GM18873 (cell line): ENCODE results near the gene FAF2.
"Not testable (repeated sequence)": the region's sequence is repeated elsewhere in the genome, so short reads cannot be mapped to it uniquely, and the experiment has no call there.

Experiments used
- ATAC-seq: cut with Tn5 transposase; IDR thresholded peaks from one replicate; pipeline ENCODE4 v1.9.1; 2021; ENCODE audit warnings: mild to moderate bottlenecking, moderate library complexity, moderate number of reproducible peaks; ENCODE audit not compliant: unreplicated experiment, low FRiP score

FAF2 gene

GRCh38 chr5:176447978-176448608 lies at the start of gene FAF2:
Gene FAF2, plus strand, starts transcription at chr5:176448385. Its CDS starts 23 bp downstream, at chr5:176448408.
- ATAC-seq: peak; percentile 90

- no peak for ATAC-seq
Measured at GRCh38 chr5:176400382-176401156, 47.6 kb upstream of the FAF2 start.

- no peak for ATAC-seq
Measured at GRCh38 chr5:176401281-176402205, 46.6 kb upstream of the FAF2 start.

GRCh38 chr5:176405656-176406435 lies 42.3 kb upstream of the FAF2 start:
- ATAC-seq: no peak

- ATAC-seq: no peak
Measured at GRCh38 chr5:176406436-176407052, 41.6 kb upstream of the FAF2 start.

- no peak for ATAC-seq
Measured at GRCh38 chr5:176407456-176408251, 40.5 kb upstream of the FAF2 start.

- ATAC-seq: not testable (repeated sequence)
Measured at GRCh38 chr5:176408252-176408573, 40.0 kb upstream of the FAF2 start.

- ATAC-seq: no peak
Measured at GRCh38 chr5:176408590-176408989, 39.6 kb upstream of the FAF2 start.

- ATAC-seq: no peak
Measured at GRCh38 chr5:176409765-176410164, 38.4 kb upstream of the FAF2 start.

GRCh38 chr5:176410486-176411180 lies 37.6 kb upstream of the FAF2 start:
- ATAC-seq: no peak

GRCh38 chr5:176412517-176413254 lies 35.5 kb upstream of the FAF2 start:
- no peak for ATAC-seq

- ATAC-seq: no peak
Measured at GRCh38 chr5:176413255-176413565, 35.0 kb upstream of the FAF2 start.

- ATAC-seq: no peak
Measured at GRCh38 chr5:176413709-176414191, 34.4 kb upstream of the FAF2 start.

- no peak for ATAC-seq
Measured at GRCh38 chr5:176414704-176415103, 33.5 kb upstream of the FAF2 start.

GRCh38 chr5:176415240-176415951 lies 32.8 kb upstream of the FAF2 start:
- ATAC-seq: no peak

GRCh38 chr5:176415952-176416924 lies 31.9 kb upstream of the FAF2 start, which contains the start of gene CLTB:
Gene CLTB, minus strand, starts transcription at chr5:176416539. Its CDS starts 176 bp downstream, at chr5:176416363.
- ATAC-seq: peak; percentile 64
